GM19328 (cell line): ENCODE measurements around the gene OSBP2.
"Not testable (repeated sequence)": the region's sequence is repeated elsewhere in the genome, so short reads cannot be mapped to it uniquely, and the experiment has no call there.

ENCODE experiments used
- ATAC-seq: cut with Tn5 transposase; IDR thresholded peaks from one replicate; pipeline ENCODE4 v1.9.1; 2021; ENCODE audit warnings: mild to moderate bottlenecking, moderate library complexity; ENCODE audit not compliant: unreplicated experiment

The OSBP2 gene

GRCh38 chr22:30675436-30675835 lies 19.2 kb upstream of the OSBP2 start:
- no peak for ATAC-seq

GRCh38 chr22:30676565-30676964 lies 18.1 kb upstream of the OSBP2 start:
- ATAC-seq = not testable (repeated sequence)

- not testable (repeated sequence) for ATAC-seq
Observed at GRCh38 chr22:30679895-30680690, 14.6 kb upstream of the OSBP2 start.

- ATAC-seq = no peak
Observed at GRCh38 chr22:30680991-30681770, 13.5 kb upstream of the OSBP2 start.

- ATAC-seq = no peak
Observed at GRCh38 chr22:30681831-30682230, 12.8 kb upstream of the OSBP2 start.

GRCh38 chr22:30685178-30685577 lies 9.5 kb upstream of the OSBP2 start:
- ATAC-seq = no peak

- ATAC-seq = no peak
Observed at GRCh38 chr22:30687358-30687757, 7.3 kb upstream of the OSBP2 start.

GRCh38 chr22:30689622-30690021 lies 5.1 kb upstream of the OSBP2 start:
- ATAC-seq = no peak

GRCh38 chr22:30691204-30691603 lies 3.5 kb upstream of the OSBP2 start:
- ATAC-seq = no peak

- ATAC-seq = no peak
Observed at GRCh38 chr22:30694171-30694639, 469 bp upstream of the OSBP2 start.

GRCh38 chr22:30695351-30695851 lies 727 bp downstream of the OSBP2 start:
- ATAC-seq = no peak

GRCh38 chr22:30695871-30696655 lies 1.4 kb downstream of the OSBP2 start:
- ATAC-seq = no peak

GRCh38 chr22:30697975-30698374 lies 3.3 kb downstream of the OSBP2 start:
- ATAC-seq = no peak

GRCh38 chr22:30701872-30702271 lies 7.2 kb downstream of the OSBP2 start:
- ATAC-seq = no peak

GRCh38 chr22:30702856-30703255 lies 8.2 kb downstream of the OSBP2 start:
- no peak for ATAC-seq

GRCh38 chr22:30704978-30705377 lies 10.3 kb downstream of the OSBP2 start:
- no peak for ATAC-seq

- no peak for ATAC-seq
Observed at GRCh38 chr22:30705710-30706651, 11.3 kb downstream of the OSBP2 start.

GRCh38 chr22:30709980-30710379 lies 15.3 kb downstream of the OSBP2 start:
- ATAC-seq = not testable (repeated sequence)

- ATAC-seq = no peak
Observed at GRCh38 chr22:30712094-30712493, 17.4 kb downstream of the OSBP2 start.

- ATAC-seq = no peak
Observed at GRCh38 chr22:30714062-30714461, 19.4 kb downstream of the OSBP2 start.
